ENCODE data around the gene FRMPD1. TPM values are rescaled to one million over a fixed set of nuclear protein-coding genes. Genes with fewer than 3 reads are reported as not detected.

Gene FRMPD1
- total and polyA plus RNA-seq, 2 of the 13 experiments (the other 11 are each of a cell fraction or from before 2014, with no cell fraction given): not detected

- Histone ChIP-seq H3K9me3 (ENCODE audit: low read length) (no peaks in the 10 kb centered on the region), H2AFZ (ENCODE audit: low read length) (no peak overlapping the region), H4K20me1 (ENCODE audit: insufficient read depth, low read length) (no peaks in the 10 kb centered on the region), H3K4me1 (ENCODE audit: insufficient read depth, low read length) (peaks cover 9% of the 10 kb centered on the region), H3K27me3 (ENCODE audit: control insufficient read depth in 1 of 2, insufficient read depth in 2 of 2, low read length in 2 of 2) (no peaks in the 10 kb centered on the region), H3K4me3 (replicated peaks in 1 of 3; ENCODE audit: insufficient read depth in 1 of 3, low read depth in 2 of 3, low read length in 3 of 3) (no peak overlapping the region), H3K79me2 (ENCODE audit: insufficient read depth, low read length) (no peaks in the 10 kb centered on the region), H3K9ac (ENCODE audit: insufficient read depth, low read depth, low read length) (no peak overlapping the region), H3K4me2 (ENCODE audit: low read depth, low read length) (no peak overlapping the region), H3K36me3 (replicated peaks in 1 of 2; ENCODE audit: control insufficient read depth in 1 of 2, insufficient read depth in 2 of 2, low read length in 2 of 2) (no peaks in the 10 kb centered on the region), H3K27ac (ENCODE audit: extremely low read length, insufficient read depth, low read length) (no peak overlapping the region)
- BruUV-seq (replicated peaks): no TSS peak
- ATAC-seq (no peak), DNase-seq (ENCODE audit: low spot score) (no peak), FAIRE-seq (no peak)
- ChIA-PET POLR2A (no interaction called here), CTCF (ENCODE audit: low intra/inter-chr PET ratio, low total read pairs) (no interaction called here)
- TF ChIP-seq ZNF7 (CRISPR knock-in tag; IDR thresholded peaks at IDR 0.05): no peak
- WGBS (ENCODE audit: low lambda C conversion rate): 96% methylated on average over 5 of the region's 5 CpGs
- in situ Hi-C loops (cut with HindIII; ENCODE audit: extremely low pct_ligation_motif_present, low pct_unique_long_range_greater_than_20kb) (loop anchor here (5.0 to 10.0 kb wide), 2 partner anchors 50 to 307 kb away; partner anchors contain the start of gene POLR1E), intact Hi-C loops (cut with micrococcal nuclease; ENCODE audit: unreplicated experiment) (no loop called here)
Observed at GRCh38 chr9:37792122-37792521, 141.4 kb downstream of the FRMPD1 start.

GRCh38 chr9:37796232-37796631 lies 145.5 kb downstream of the FRMPD1 start:
- Histone ChIP-seq H4K20me1 (ENCODE audit: insufficient read depth, low read length) (no peaks in the 10 kb centered on the region), H3K9ac (ENCODE audit: insufficient read depth, low read depth, low read length) (no peak overlapping the region), H3K4me1 (ENCODE audit: insufficient read depth, low read length) (peaks cover 18% of the 10 kb centered on the region), H3K79me2 (ENCODE audit: insufficient read depth, low read length) (peaks cover under 1% of the 10 kb centered on the region), H3K27ac (ENCODE audit: extremely low read length, insufficient read depth, low read length) (no peak overlapping the region), H3K4me2 (ENCODE audit: low read depth, low read length) (no peak overlapping the region), H3K9me3 (ENCODE audit: low read length) (no peaks in the 10 kb centered on the region), H2AFZ (ENCODE audit: low read length) (no peak overlapping the region), H3K36me3 (replicated peaks in 1 of 2; ENCODE audit: control insufficient read depth in 1 of 2, insufficient read depth in 2 of 2, low read length in 2 of 2) (no peaks in the 10 kb centered on the region), H3K27me3 (ENCODE audit: control insufficient read depth in 1 of 2, insufficient read depth in 2 of 2, low read length in 2 of 2) (no peaks in the 10 kb centered on the region), H3K4me3 (replicated peaks in 1 of 3; ENCODE audit: insufficient read depth in 1 of 3, low read depth in 2 of 3, low read length in 3 of 3) (no peak overlapping the region)
- BruUV-seq (replicated peaks): no TSS peak
- intact Hi-C loops (cut with micrococcal nuclease; ENCODE audit: unreplicated experiment) (no loop called here), in situ Hi-C loops (cut with HindIII; ENCODE audit: extremely low pct_ligation_motif_present, low pct_unique_long_range_greater_than_20kb) (loop anchor here (10.0 kb wide), 1 partner anchor 311 kb away; the partner anchor contains the start of gene POLR1E)
- no peak for ATAC-seq
- no peak for DNase-seq (ENCODE audit: low spot score)
- ChIA-PET CTCF (ENCODE audit: low intra/inter-chr PET ratio, low total read pairs) (no interaction called here), POLR2A (interaction anchor here (1.0 kb wide), 1 partner anchor 11 kb away, joined by 3 read pairs; the partner anchor contains the start of gene EXOSC3)
- WGBS (ENCODE audit: low lambda C conversion rate): 65% methylated on average over 2 of the region's 2 CpGs
- no peak for FAIRE-seq
- TF ChIP-seq ZNF614 (CRISPR knock-in tag; IDR thresholded peaks at IDR 0.05; ENCODE audit: borderline replicate concordance): no peak
- TF ChIP-seq FOXP1 (IDR thresholded peaks at IDR 0.05): no peak
- no peak for TF ChIP-seq FOXP1 (CRISPR knock-in tag; IDR thresholded peaks at IDR 0.05)
- no peak for TF ChIP-seq TRAFD1 (CRISPR knock-in tag; IDR thresholded peaks at IDR 0.05; ENCODE audit: borderline replicate concordance)
- TF ChIP-seq SRSF9 (IDR thresholded peaks at IDR 0.05; ENCODE audit: borderline replicate concordance, insufficient read depth, low read depth, low read length, poor library complexity, severe bottlenecking): no peak
- TF ChIP-seq ZSCAN22 (CRISPR knock-in tag; IDR thresholded peaks at IDR 0.05): no peak
- no peak for TF ChIP-seq MTF2 (CRISPR knock-in tag; IDR thresholded peaks at IDR 0.05; ENCODE audit: borderline replicate concordance)
- no peak for TF ChIP-seq ZFP62 (CRISPR knock-in tag; IDR thresholded peaks at IDR 0.05)
- no peak for TF ChIP-seq HMGXB3 (CRISPR knock-in tag; IDR thresholded peaks at IDR 0.05; ENCODE audit: borderline replicate concordance)
- TF ChIP-seq GATA4 (IDR thresholded peaks at IDR 0.05; ENCODE audit: borderline replicate concordance, low read depth): no peak
- no peak for TF ChIP-seq CREM (IDR thresholded peaks at IDR 0.05)
- TF ChIP-seq CREM (CRISPR knock-in tag; IDR thresholded peaks at IDR 0.05): no peak
- TF ChIP-seq ZNF768 (CRISPR knock-in tag; IDR thresholded peaks at IDR 0.05): no peak
- TF ChIP-seq ZNF530 (CRISPR knock-in tag; IDR thresholded peaks at IDR 0.05; ENCODE audit: low read depth): no peak

Measured in HepG2 (cell line).